A549 (cell line): ENCODE data around the gene MFAP3L.

Experiments used
- CHD2 ChIP-seq: fragments of 150-350 bp; IDR thresholded peaks from 2 replicates; pipeline ENCODE4 v1.6.1; 2014; ENCODE audit warnings: low read length; ENCODE audit not compliant: partially characterized antibody
- MAX ChIP-seq: IDR thresholded peaks from 2 replicates; pipeline ENCODE4 v1.6.1; 2012
- MYC ChIP-seq: IDR thresholded peaks from 2 replicates; pipeline ENCODE4 v1.6.1; 2012; ENCODE audit warnings: mild to moderate bottlenecking, inconsistent platforms, low read length, improper control_type of control experiment, borderline replicate concordance
- REST ChIP-seq: fragments of 200-600 bp; sonication (generic); IDR thresholded peaks from 2 replicates; pipeline ENCODE4 v1.6.1; 2016; ENCODE audit warnings: antibody characterized with exemption, mild to moderate bottlenecking, moderate library complexity
- RNF2 ChIP-seq: fragments of 200-600 bp; sonication (generic); IDR thresholded peaks from 2 replicates; pipeline ENCODE4 v1.6.1; 2016; ENCODE audit warnings: low read depth, mild to moderate bottlenecking, antibody characterized with exemption, moderate library complexity, borderline replicate concordance

- no peak for TF ChIP-seq CHD2
- no peak for TF ChIP-seq MAX
- TF ChIP-seq MYC: no peak
- no peak for TF ChIP-seq RNF2
- no peak for TF ChIP-seq REST
Observed at GRCh38 chr4:169984173-169984572, 42.0 kb downstream of the MFAP3L start.
